PFSK-1 (cell line): ENCODE results near the gene S100A13.

Experiments
- POLR2AphosphoS5 ChIP-seq: IDR thresholded peaks from 2 replicates; pipeline ENCODE4 v1.6.1; 2012; ENCODE audit warnings: low read depth, mild to moderate bottlenecking, control low read depth, low read length, moderate library complexity
- SIN3A ChIP-seq: IDR thresholded peaks from 2 replicates; pipeline ENCODE4 v1.6.1; 2012; ENCODE audit warnings: mild to moderate bottlenecking, low read length, moderate library complexity, borderline replicate concordance; ENCODE audit not compliant: insufficient read depth
- TAF1 ChIP-seq: IDR thresholded peaks from 2 replicates; pipeline ENCODE4 v1.6.1; 2012; ENCODE audit warnings: low read length, control low read depth, borderline replicate concordance; ENCODE audit not compliant: insufficient read depth
- TF ChIP-seq, protein P1 (sequence below), 2 experiments: IDR thresholded peaks; 2 replicates each; pipeline versions ENCODE4 v1.6.1 to v1.8.0; 2011 to 2012; ENCODE audit warnings: low read depth in 2 of 2, low read length in 2 of 2, control low read depth in 1 of 2, inconsistent platforms in 1 of 2, mild to moderate bottlenecking in 1 of 2, moderate library complexity in 1 of 2; ENCODE audit not compliant: insufficient read depth in 1 of 2

- TF ChIP-seq POLR2AphosphoS5, result no peak; the same call in 1 of the 2 replicates
- TF ChIP-seq, protein P1, sequence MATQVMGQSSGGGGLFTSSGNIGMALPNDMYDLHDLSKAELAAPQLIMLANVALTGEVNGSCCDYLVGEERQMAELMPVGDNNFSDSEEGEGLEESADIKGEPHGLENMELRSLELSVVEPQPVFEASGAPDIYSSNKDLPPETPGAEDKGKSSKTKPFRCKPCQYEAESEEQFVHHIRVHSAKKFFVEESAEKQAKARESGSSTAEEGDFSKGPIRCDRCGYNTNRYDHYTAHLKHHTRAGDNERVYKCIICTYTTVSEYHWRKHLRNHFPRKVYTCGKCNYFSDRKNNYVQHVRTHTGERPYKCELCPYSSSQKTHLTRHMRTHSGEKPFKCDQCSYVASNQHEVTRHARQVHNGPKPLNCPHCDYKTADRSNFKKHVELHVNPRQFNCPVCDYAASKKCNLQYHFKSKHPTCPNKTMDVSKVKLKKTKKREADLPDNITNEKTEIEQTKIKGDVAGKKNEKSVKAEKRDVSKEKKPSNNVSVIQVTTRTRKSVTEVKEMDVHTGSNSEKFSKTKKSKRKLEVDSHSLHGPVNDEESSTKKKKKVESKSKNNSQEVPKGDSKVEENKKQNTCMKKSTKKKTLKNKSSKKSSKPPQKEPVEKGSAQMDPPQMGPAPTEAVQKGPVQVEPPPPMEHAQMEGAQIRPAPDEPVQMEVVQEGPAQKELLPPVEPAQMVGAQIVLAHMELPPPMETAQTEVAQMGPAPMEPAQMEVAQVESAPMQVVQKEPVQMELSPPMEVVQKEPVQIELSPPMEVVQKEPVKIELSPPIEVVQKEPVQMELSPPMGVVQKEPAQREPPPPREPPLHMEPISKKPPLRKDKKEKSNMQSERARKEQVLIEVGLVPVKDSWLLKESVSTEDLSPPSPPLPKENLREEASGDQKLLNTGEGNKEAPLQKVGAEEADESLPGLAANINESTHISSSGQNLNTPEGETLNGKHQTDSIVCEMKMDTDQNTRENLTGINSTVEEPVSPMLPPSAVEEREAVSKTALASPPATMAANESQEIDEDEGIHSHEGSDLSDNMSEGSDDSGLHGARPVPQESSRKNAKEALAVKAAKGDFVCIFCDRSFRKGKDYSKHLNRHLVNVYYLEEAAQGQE (IDR thresholded peaks at IDR 0.05; ENCODE audit: insufficient read depth in 1 of 2, low read depth in 2 of 2, low read length in 2 of 2), result no peak
- TF ChIP-seq TAF1, result no peak
- no peak for TF ChIP-seq SIN3A
Measured at GRCh38 chr1:153670257-153670858, 43.1 kb upstream of the S100A13 start.
